ENCODE measurements around the gene TNFSF13. TPM values are rescaled to one million over a fixed set of nuclear protein-coding genes. Genes with fewer than 3 reads are reported as not detected.

TNFSF13 gene
- total RNA-seq, 1 experiment from 2014 or later: 6.3 TPM

GRCh38 chr17:7557147-7557764 is 1.3 kb upstream of the TNFSF13 start:
- intact Hi-C loops (cut with micrococcal nuclease): no loop called here
- Mint-ChIP-seq H3K4me3 (ENCODE audit: unreplicated experiment) (no peak overlapping the region), H3K36me3 (ENCODE audit: insufficient read depth, unreplicated experiment) (peaks cover 7% of the 10 kb centered on the region), H3K27me3 (ENCODE audit: insufficient read depth, unreplicated experiment) (no peaks in the 10 kb centered on the region), H3K4me1 (ENCODE audit: insufficient read depth, unreplicated experiment) (peaks cover 36% of the 10 kb centered on the region), H3K9me3 (ENCODE audit: unreplicated experiment) (no peaks in the 10 kb centered on the region), H3K27ac (ENCODE audit: low read depth, unreplicated experiment) (peak overlapping the region; percentile 91)
- no TSS peak for BruUV-seq (replicated peaks)
- POLR2A ChIA-PET: interaction anchor here (0.6 to 6.0 kb wide), 13 partner anchors 9 to 131 kb away, joined by 3 to 71 read pairs (median 4); partner anchors contain the start of genes CD68, MPDU1, POLR2A and TMEM102
- CTCF ChIA-PET: interaction anchor here (0.6 to 7.1 kb wide), 3 partner anchors 18 to 43 kb away, joined by 3 to 123 read pairs (median 3); no protein-coding TSS in a partner anchor
- TF ChIP-seq CTCF (IDR thresholded peaks at IDR 0.05; ENCODE audit: unreplicated experiment): no peak
- DNase-seq (ENCODE audit: unreplicated experiment): no peak

- peak; percentile 95 for DNase-seq (ENCODE audit: unreplicated experiment)
- H3K9me3 Mint-ChIP-seq (ENCODE audit: unreplicated experiment): no peaks in the 10 kb centered on the region
- CTCF ChIA-PET: interaction anchor here (0.6 to 7.1 kb wide), 6 partner anchors 14 to 493 kb away, joined by 3 to 123 read pairs (median 4); no protein-coding TSS in a partner anchor
- no TSS peak for BruUV-seq (replicated peaks)
- intact Hi-C loops (cut with micrococcal nuclease): no loop called here
- POLR2A ChIA-PET: interaction anchor here (0.5 to 6.0 kb wide), 25 partner anchors 9 to 375 kb away, joined by 3 to 71 read pairs (median 4); partner anchors contain the start of genes CD68, MPDU1, POLR2A and SOX15
- no peaks in the 10 kb centered on the region for H3K27me3 Mint-ChIP-seq (ENCODE audit: insufficient read depth, unreplicated experiment)
- TF ChIP-seq CTCF (IDR thresholded peaks at IDR 0.05; ENCODE audit: unreplicated experiment): no peak
- H3K27ac Mint-ChIP-seq (ENCODE audit: low read depth, unreplicated experiment): peak overlapping the region; percentile 91
- peak overlapping the region; percentile 81 for H3K4me3 Mint-ChIP-seq (ENCODE audit: unreplicated experiment)
- H3K4me1 Mint-ChIP-seq (ENCODE audit: insufficient read depth, unreplicated experiment): peaks cover 42% of the 10 kb centered on the region
- H3K36me3 Mint-ChIP-seq (ENCODE audit: insufficient read depth, unreplicated experiment): peaks cover 14% of the 10 kb centered on the region
Measured at GRCh38 chr17:7557775-7558543, 591 bp upstream of the TNFSF13 start.

- Mint-ChIP-seq H3K4me3 (ENCODE audit: unreplicated experiment) (peak overlapping the region; percentile 81), H3K27me3 (ENCODE audit: insufficient read depth, unreplicated experiment) (no peaks in the 10 kb centered on the region), H3K4me1 (ENCODE audit: insufficient read depth, unreplicated experiment) (peaks cover 42% of the 10 kb centered on the region), H3K27ac (ENCODE audit: low read depth, unreplicated experiment) (peak overlapping the region; percentile 91), H3K9me3 (ENCODE audit: unreplicated experiment) (no peaks in the 10 kb centered on the region), H3K36me3 (ENCODE audit: insufficient read depth, unreplicated experiment) (peaks cover 17% of the 10 kb centered on the region)
- DNase-seq (ENCODE audit: unreplicated experiment): peak; percentile 75
- intact Hi-C loops (cut with micrococcal nuclease): no loop called here
- ChIA-PET POLR2A (interaction anchor here (0.5 to 6.0 kb wide), 33 partner anchors 10 to 326 kb away, joined by 3 to 71 read pairs (median 7); partner anchors contain the start of genes CD68, MPDU1, POLR2A and SOX15), CTCF (interaction anchor here (0.7 to 7.1 kb wide), 31 partner anchors 10 to 519 kb away, joined by 3 to 123 read pairs (median 6); partner anchors contain the start of genes CD68, CHRNB1, TMEM102 and TMEM95)
- no peak for TF ChIP-seq CTCF (IDR thresholded peaks at IDR 0.05; ENCODE audit: unreplicated experiment)
- no TSS peak for BruUV-seq (replicated peaks)
Measured at GRCh38 chr17:7559320-7560171, 996 bp downstream of the TNFSF13 start.

All from MCF 10A (cell line).